Measurements from ENCODE around the gene MEIS1.

The MEIS1 gene

GRCh38 chr2:66594001-66594400 lies 159.1 kb downstream of the MEIS1 start:
- no peak for TF ChIP-seq CTCF (IDR thresholded peaks at IDR 0.05; ENCODE audit: low read depth, low read length)
- H3K4me3 ChIP-seq (ENCODE audit: low read depth, low read length), result no peak overlapping the region

- TF ChIP-seq CTCF (IDR thresholded peaks at IDR 0.05; ENCODE audit: low read depth, low read length), result no peak
- no peak overlapping the region for H3K4me3 ChIP-seq (ENCODE audit: low read depth, low read length)
Observed at GRCh38 chr2:66595556-66595955, 160.6 kb downstream of the MEIS1 start.

- TF ChIP-seq CTCF (IDR thresholded peaks at IDR 0.05; ENCODE audit: low read depth, low read length), result no peak
- H3K4me3 ChIP-seq (ENCODE audit: low read depth, low read length), result no peak overlapping the region
Observed at GRCh38 chr2:66596256-66596655, 161.3 kb downstream of the MEIS1 start.

- no peak overlapping the region for H3K4me3 ChIP-seq (ENCODE audit: low read depth, low read length)
- TF ChIP-seq CTCF (IDR thresholded peaks at IDR 0.05; ENCODE audit: low read depth, low read length), result no peak
Observed at GRCh38 chr2:66601624-66602023, 166.7 kb downstream of the MEIS1 start.

GRCh38 chr2:66602341-66602740 lies 167.4 kb downstream of the MEIS1 start:
- no peak for TF ChIP-seq CTCF (IDR thresholded peaks at IDR 0.05; ENCODE audit: low read depth, low read length)
- no peak overlapping the region for H3K4me3 ChIP-seq (ENCODE audit: low read depth, low read length)

GRCh38 chr2:66604326-66604725 lies 169.4 kb downstream of the MEIS1 start:
- TF ChIP-seq CTCF (IDR thresholded peaks at IDR 0.05; ENCODE audit: low read depth, low read length), result no peak
- no peak overlapping the region for H3K4me3 ChIP-seq (ENCODE audit: low read depth, low read length)

GRCh38 chr2:66604976-66605375 lies 170.1 kb downstream of the MEIS1 start:
- H3K4me3 ChIP-seq (ENCODE audit: low read depth, low read length), result no peak overlapping the region
- TF ChIP-seq CTCF (IDR thresholded peaks at IDR 0.05; ENCODE audit: low read depth, low read length), result no peak

Data from WI38 (cell line).